ENCODE data around the gene PCSK2. TPM values are rescaled to one million over a fixed set of nuclear protein-coding genes. Genes with fewer than 3 reads are reported as not detected.
A peak's percentile ranks its signal among the peaks of the same experiment; 100 is the strongest.

The PCSK2 gene
- total RNA-seq, 1 donor from 2014 or later: not detected

DNA sequence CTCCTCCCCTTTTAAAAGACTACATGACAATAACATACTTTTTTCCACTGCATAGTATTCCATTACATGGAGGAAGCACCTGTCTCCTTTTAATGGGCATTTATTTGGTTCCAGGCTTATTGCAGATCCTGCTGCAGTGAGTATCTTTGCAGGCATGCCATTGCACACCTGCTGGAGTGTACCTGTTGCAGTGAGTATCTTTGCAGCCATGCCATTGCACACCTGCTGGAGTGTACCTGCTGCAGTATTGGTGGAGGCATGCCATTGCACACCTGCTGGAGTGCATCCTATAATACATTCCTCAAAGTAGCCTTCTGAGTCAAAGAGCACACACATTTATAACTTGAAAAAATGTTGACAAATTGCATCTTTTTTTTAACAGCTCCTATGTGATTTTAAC is 302.7 kb downstream of the PCSK2 start:
- TF ChIP-seq, protein P1, sequence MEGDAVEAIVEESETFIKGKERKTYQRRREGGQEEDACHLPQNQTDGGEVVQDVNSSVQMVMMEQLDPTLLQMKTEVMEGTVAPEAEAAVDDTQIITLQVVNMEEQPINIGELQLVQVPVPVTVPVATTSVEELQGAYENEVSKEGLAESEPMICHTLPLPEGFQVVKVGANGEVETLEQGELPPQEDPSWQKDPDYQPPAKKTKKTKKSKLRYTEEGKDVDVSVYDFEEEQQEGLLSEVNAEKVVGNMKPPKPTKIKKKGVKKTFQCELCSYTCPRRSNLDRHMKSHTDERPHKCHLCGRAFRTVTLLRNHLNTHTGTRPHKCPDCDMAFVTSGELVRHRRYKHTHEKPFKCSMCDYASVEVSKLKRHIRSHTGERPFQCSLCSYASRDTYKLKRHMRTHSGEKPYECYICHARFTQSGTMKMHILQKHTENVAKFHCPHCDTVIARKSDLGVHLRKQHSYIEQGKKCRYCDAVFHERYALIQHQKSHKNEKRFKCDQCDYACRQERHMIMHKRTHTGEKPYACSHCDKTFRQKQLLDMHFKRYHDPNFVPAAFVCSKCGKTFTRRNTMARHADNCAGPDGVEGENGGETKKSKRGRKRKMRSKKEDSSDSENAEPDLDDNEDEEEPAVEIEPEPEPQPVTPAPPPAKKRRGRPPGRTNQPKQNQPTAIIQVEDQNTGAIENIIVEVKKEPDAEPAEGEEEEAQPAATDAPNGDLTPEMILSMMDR (conservative IDR thresholded peaks at IDR 0.05; ENCODE audit: low read depth, low read length): no peak
- no peak for DNase-seq (ENCODE audit: low read depth)
- no peak overlapping the region for H3K4me3 ChIP-seq (ENCODE audit: low read depth, low read length)

DNA sequence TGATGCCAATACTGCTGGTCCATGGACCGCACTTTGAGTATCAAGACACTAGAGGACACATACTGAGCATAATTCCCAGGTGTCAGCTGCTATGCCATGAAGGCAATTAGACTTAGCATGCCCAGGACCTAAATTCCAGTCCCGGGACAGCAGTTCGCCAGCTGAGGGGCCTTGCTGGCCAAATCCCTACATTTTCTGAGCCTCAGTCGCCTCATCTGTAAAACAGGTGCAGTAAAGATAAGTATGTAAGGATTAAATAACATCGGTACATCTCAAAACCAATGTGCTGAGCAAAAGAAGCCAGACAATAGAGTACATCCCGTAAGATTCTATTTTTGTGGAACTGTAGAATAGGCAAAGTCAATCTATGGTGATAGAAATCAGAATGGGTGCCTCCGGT is 303.3 kb downstream of the PCSK2 start:
- TF ChIP-seq, protein P1 (conservative IDR thresholded peaks at IDR 0.05; ENCODE audit: low read depth, low read length): no peak
- H3K4me3 ChIP-seq (ENCODE audit: low read depth, low read length): no peak overlapping the region
- no peak for DNase-seq (ENCODE audit: low read depth)

DNA sequence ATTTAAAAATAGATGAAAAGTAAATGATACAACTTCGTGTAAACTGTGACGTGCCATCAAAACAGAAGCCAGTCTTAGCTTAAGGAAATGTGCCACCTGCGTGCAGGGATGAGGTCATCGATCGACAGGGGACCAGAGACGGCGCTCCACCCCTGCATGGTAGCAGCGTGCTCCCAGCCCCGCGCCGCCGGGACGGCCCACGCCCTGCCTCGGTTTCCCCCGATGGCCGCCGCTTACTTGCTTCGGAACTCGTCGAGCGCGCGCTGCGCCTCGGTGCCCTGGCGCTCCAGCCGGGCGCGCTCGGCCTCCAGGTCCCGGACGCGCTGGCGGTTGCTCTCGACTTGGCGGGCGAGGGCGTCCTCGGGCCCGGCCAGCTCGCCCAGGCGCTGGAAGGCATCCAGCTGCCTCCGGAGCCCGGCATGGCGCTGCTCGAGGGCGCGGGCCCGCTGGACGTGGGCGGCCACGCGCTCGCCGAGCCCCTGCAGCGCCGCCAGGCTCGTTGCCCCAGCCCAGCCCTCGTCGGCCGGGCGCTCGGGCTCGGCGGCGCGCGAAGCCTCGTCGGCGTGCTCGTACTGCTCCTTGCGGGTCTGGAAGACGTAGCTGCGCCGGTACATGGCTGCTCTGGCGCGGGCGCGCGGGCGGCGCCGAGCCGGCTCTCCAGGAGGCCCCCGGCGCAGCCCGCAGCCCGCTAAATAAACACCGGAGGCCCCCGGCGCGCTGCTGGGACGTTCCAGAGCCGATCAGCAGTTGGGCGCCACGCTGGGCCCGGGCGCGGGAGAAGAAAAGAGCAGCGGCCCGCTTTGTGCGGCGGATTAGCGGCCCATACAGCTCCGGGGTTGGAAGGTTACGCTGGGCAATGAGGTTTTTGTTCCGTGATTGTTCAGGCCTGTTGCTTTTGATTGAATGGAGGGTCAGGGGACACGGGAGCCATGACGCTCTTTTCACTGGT is 304.1 kb downstream of the PCSK2 start, which contains the start of gene BFSP1:
Gene BFSP1 (minus strand): TSS at position 664 of the 949 bp plus-strand sequence. CDS start 50 bp downstream, at position 614.
- TF ChIP-seq, protein P1 (conservative IDR thresholded peaks at IDR 0.05; ENCODE audit: low read depth, low read length): no peak
- DNase-seq (ENCODE audit: low read depth): no peak
- H3K4me3 ChIP-seq (ENCODE audit: low read depth, low read length): peak within 1 kb of the TSS; percentile 56

DNA sequence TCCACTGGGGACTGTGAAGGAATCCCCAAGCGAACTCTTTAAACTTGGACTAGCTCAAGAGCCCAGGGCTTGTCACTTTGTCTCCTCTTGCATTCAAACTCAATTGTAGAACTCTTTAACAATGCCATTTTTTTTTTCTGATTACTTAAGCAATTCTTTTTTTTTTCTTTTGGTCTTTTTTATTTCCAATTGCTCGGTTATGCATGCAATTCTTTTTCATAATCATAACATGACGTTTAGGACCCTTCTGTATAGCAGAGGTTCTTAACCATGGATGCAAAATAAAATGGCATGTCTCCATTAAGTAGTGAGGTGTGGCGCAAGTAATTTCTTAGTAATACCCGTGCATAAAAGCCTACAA is 304.8 kb downstream of the PCSK2 start:
- peak overlapping the region; percentile 56 for H3K4me3 ChIP-seq (ENCODE audit: low read depth, low read length)
- TF ChIP-seq, protein P1 (conservative IDR thresholded peaks at IDR 0.05; ENCODE audit: low read depth, low read length): no peak
- DNase-seq (ENCODE audit: low read depth): no peak

DNA sequence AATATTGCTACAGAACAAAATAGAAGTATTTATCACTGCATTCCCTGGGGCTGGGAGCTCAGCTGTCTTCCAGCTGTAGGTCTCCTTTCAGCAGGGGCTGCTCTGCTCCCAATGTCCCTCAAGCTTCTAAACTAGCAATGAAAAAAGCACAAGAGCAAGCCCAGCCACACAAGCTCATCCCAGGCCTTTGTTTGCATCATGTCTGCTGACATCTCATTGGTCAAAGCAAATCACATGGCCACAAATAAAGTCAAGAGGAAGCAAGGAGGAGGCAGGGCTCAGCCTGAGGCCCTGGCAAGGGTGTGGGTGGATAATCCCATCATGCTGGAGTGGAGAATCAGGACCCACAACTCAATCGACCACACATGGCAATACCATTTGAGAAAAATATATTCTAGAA is 306.6 kb downstream of the PCSK2 start:
- TF ChIP-seq, protein P1 (conservative IDR thresholded peaks at IDR 0.05; ENCODE audit: low read depth, low read length): no peak
- no peak for DNase-seq (ENCODE audit: low read depth)
- H3K4me3 ChIP-seq (ENCODE audit: low read depth, low read length): no peak overlapping the region

DNA sequence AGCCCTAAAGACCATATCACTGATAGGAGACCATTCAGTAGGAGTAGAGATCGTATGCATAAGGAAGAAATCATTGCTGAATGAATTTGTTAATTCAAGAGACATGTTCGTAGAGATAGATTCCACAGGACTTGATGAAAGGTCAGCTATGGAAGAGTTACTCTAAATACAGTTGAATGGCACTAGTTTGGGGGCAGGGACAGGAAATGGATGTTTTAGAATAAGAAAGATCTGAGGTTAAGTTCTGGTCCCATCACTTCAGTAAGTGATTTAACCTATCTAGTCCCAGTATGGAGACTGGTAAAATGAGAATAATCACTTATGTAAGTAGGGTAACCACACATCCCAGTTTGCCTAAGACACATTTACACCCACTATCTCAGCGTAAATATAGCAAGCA is 307.2 kb downstream of the PCSK2 start:
- no peak for DNase-seq (ENCODE audit: low read depth)
- no peak overlapping the region for H3K4me3 ChIP-seq (ENCODE audit: low read depth, low read length)
- TF ChIP-seq, protein P1 (conservative IDR thresholded peaks at IDR 0.05; ENCODE audit: low read depth, low read length): no peak

Data from epithelial cell of proximal tubule (primary cell).